ENCODE measurements around the gene MSMB.
"Not testable (repeated sequence)": the region's sequence is repeated elsewhere in the genome, so short reads cannot be mapped to it uniquely, and the experiment has no call there.

Gene MSMB

GRCh38 chr10:46069771-46070463 lies 23.8 kb upstream of the MSMB start:
- DNase-seq: no peak

- no peak for DNase-seq
These were observed 22.8 kb upstream of the MSMB start for GRCh38 chr10:46068905-46069304.

DNA sequence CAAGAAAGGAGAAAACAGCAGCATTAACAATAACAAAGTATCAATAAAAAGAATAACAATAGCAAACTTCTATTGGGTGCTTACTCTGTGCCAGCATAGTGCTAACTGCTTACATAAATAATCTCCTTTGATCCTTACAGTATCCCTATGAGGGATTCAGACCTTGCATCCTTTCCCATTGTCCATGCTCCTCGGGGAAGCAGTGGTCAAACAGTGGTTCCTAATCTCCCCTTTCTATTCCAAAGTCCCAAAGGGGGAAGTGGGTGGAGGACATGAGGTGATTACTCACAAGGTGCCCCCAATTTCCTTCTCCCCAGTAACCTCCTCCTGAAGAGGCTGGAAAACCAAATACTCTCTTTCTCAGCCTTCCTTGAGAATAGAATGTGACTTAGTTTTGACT lies 22.0 kb upstream of the MSMB start:
- DNase-seq: no peak

GRCh38 chr10:46064269-46064817 lies 18.3 kb upstream of the MSMB start:
- DNase-seq: no peak

- DNase-seq: no peak
These were observed 16.8 kb upstream of the MSMB start for GRCh38 chr10:46062723-46063428.

DNA sequence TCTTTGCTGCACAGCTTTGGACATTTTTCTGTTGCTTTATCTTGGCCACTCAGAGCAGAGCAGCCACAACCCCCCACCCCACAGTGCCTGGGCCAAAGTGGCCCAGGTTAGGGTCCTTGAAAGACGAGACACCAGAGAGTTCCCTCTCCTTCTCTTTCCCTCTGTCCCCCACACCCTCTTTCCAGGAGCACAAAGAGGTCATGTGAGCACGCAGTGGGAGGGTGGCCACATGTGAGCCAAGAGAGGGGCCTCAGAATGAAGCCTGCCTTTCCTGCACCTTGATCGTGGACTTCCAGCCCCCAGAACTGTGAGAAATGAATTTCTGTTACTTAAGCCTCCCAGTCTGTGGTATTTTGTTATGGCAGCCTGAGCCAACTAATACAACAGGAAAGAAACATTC lies 14.6 kb upstream of the MSMB start:
- DNase-seq: no peak

- not testable (repeated sequence) for DNase-seq
These were observed 11.9 kb upstream of the MSMB start for GRCh38 chr10:46057927-46058326.

- no peak for DNase-seq
These were observed 11.0 kb upstream of the MSMB start for GRCh38 chr10:46057038-46057437.

- DNase-seq: no peak
These were observed 9.7 kb upstream of the MSMB start for GRCh38 chr10:46055771-46056170.

- DNase-seq: no peak
These were observed 7.7 kb upstream of the MSMB start for GRCh38 chr10:46053534-46054434.

GRCh38 chr10:46052791-46053375 lies 6.8 kb upstream of the MSMB start:
- no peak for DNase-seq

GRCh38 chr10:46052057-46052790 lies 6.2 kb upstream of the MSMB start:
- DNase-seq: no peak

DNA sequence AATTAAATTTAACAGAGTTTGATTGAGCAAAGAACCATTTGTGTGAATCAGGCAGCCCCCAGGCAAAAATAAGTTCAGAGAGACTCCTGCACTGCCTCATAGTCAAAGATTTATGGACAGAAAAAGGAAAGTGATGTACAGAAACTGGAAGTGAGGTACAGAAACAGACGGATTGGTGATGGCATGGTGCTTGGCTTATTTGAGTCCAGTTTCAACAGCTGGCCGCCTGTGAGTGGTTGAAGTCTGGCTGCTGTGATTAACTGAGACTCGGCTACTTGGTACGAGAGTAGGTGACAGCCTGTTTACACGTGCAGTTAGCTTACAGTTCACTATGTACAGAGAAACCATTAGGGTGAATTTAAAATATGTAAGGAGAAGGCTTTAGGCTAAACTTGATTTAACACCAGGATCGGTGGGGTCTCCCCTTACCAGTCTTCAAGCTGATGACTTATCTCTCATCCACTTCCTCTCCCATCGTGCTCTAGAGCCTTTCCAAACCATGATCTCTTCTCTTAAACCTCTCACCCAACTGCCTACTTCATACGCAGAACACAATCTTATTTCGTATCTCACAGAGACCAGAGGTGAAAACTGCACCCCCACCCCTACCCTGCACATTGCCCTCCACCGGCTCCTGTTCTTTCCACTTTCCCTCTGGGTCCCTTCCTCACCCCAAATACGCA lies 5.0 kb upstream of the MSMB start:
- no peak for DNase-seq

GRCh38 chr10:46049497-46049831 lies 3.4 kb upstream of the MSMB start:
- DNase-seq: not testable (repeated sequence)

GRCh38 chr10:46048152-46048551 lies 2.1 kb upstream of the MSMB start:
- DNase-seq: no peak

DNA sequence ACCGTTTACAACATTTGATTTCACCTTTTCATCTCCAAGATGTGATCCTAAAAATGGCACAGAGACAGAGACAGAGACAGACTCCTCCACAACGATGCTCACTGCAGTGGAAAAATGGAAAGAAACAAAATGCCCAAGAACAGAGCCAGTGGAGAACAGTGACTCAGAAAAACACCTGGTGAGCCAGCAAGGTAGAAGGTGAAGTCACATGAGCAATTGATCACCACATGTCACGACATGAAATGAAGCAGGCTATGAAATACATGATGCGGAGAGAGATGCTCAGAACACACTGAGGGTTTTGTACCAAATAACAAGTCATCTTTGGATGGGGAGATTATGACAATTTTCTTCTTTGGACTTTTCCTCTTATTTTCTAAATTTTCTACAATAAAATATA lies 3.5 kb downstream of the MSMB start:
- DNase-seq: no peak

DNA sequence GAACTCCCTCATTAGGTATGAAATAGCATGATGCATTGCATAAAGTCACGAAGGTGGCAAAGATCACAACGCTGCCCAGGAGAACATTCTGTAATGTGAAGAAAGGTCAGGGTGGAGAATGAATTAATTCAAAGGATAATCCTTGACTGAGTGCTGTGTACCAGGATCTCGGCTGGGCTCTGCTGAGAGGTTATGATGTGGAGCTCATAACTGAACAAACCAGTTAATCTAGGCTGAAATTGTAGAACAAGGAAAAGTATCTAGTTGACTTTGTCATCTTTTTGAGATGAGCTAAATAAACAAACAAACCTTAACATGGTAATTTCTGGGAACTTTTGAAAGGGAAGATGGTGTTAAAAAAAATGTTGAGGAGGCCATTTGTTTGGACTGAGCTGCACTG lies 6.1 kb downstream of the MSMB start:
- no peak for DNase-seq

DNA sequence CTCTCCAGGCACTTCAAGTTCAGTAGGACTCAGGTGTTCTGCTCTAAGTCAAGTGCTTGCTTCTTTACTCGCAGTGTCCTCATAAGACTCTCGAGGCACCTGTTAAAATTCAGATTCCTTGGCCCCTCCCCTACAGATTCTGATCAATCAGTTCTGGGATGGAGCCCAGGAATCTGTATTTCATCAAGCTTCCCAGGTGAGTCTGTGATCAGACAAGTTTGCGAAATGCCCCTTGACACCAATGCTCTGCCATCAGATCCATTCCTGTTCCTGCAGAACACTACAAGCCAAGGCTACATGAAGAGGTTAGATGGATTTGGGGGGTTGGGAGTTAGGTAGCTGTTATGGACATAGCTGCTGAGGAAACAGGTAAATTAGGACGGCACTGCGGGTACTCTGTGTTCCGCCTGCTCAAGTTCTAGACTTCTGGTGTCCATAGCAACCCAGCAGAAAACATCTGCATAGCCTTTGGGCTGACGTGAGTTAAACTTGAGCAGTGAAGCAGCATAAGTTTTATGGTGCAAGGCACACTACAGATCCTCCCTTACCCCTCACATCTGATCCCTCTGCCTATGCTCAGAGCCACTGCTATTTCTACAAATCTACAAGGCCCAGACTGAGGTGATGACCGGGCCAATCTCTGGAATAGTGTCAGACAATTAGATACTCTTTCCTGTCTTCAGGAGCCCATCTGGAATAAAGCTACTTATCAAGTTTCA lies 8.8 kb downstream of the MSMB start:
- no peak for DNase-seq

GRCh38 chr10:46035923-46036849 lies 9.9 kb downstream of the MSMB start:
- no peak for DNase-seq

GRCh38 chr10:46033602-46034011 lies 12.5 kb downstream of the MSMB start:
- no peak for DNase-seq
